GM10266 (cell line): ENCODE data around the gene PSMG1.

Source experiments
- DNase-seq: peaks from one replicate; pipeline ENCODE4 v3.0.0; 2012; ENCODE audit errors: extremely low spot score
- TF ChIP-seq, protein P1 (sequence below): IDR thresholded peaks from 2 replicates; pipeline ENCODE4 v1.5.1; 2012; ENCODE audit warnings: mild to moderate bottlenecking, low read depth; ENCODE audit not compliant: control insufficient read depth, insufficient read depth; ENCODE audit errors: missing control alignments

PSMG1 gene

DNA sequence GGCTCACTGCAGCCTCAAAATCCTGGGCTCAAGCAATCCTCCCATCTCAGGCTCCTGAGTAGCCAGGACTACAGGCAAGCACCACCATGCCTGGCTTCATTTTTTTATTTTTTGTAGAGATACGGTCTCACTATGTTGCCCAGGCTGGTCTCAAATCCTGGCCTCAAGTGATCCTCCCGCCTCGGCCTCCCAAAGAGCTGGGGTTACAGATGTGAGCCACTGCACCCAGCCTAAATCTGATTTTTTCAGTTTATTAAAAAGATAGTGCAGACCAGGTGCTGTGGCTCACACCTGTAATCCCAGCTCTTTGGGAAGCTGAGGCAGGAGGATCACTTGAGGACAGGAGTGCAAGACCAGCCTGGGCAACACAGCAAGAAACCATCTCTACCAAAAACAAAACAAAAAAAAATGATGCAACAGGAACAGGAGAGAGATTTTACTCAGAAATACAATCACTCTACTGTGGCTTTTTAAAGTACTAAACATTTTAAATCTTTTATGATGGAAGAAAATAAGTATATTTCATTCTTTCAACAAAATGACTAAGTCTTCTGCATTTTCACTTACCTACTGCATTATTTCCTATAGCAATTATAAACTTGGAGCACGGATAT is 1.9 kb downstream of the PSMG1 start:
- DNase-seq: no peak
- TF ChIP-seq, protein P1, sequence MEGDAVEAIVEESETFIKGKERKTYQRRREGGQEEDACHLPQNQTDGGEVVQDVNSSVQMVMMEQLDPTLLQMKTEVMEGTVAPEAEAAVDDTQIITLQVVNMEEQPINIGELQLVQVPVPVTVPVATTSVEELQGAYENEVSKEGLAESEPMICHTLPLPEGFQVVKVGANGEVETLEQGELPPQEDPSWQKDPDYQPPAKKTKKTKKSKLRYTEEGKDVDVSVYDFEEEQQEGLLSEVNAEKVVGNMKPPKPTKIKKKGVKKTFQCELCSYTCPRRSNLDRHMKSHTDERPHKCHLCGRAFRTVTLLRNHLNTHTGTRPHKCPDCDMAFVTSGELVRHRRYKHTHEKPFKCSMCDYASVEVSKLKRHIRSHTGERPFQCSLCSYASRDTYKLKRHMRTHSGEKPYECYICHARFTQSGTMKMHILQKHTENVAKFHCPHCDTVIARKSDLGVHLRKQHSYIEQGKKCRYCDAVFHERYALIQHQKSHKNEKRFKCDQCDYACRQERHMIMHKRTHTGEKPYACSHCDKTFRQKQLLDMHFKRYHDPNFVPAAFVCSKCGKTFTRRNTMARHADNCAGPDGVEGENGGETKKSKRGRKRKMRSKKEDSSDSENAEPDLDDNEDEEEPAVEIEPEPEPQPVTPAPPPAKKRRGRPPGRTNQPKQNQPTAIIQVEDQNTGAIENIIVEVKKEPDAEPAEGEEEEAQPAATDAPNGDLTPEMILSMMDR: no peak

DNA sequence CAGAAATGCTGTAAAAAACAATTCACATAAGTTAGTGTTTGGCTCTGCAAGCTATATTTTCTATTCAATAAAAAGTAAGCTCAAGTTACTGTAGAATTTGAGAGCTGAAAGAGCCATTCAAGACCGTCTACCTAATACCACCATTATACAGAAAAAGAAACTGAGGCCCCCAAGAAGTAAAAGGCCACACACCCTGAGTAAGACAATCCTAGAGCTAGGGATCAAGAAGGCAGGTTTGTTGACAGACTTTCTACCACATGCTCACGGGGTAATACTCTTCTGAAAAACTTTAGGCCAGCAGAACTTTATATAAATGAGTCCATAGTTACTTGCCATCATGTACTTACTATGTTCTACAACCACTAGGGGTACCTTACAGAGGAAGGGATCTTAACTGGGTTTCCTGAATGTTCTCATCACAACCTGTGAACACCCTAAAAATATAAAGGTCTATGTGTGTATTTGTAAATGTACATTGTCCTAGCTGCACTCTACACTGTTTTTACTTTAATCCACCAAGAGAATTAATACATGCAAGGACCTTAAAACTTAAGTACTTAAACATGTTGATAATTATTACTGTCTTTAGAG is 2.7 kb downstream of the PSMG1 start:
- DNase-seq: no peak

DNA sequence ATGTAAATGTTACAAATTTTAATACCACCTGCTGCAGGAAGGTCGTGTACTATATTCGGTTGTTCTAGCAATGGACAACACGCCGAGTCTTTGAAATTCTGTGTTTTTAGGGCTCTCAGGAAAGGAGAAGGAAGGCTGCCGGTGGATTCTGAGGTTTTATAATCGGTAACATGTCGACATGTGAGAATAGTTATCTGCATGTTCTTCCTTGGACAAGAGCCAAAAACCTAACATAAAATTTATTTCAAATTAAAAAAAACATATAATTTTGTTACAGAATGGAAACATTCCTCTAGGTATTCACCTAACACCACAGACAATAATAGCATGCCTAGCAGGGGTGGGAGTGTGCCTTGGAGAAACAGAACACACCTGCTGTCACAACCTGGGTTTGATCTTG is 4.8 kb downstream of the PSMG1 start:
- no peak for DNase-seq
- TF ChIP-seq, protein P1: no peak

More for the DNA sequence above, 2.7 kb downstream of the PSMG1 start:
- TF ChIP-seq, protein P1: no peak

DNA sequence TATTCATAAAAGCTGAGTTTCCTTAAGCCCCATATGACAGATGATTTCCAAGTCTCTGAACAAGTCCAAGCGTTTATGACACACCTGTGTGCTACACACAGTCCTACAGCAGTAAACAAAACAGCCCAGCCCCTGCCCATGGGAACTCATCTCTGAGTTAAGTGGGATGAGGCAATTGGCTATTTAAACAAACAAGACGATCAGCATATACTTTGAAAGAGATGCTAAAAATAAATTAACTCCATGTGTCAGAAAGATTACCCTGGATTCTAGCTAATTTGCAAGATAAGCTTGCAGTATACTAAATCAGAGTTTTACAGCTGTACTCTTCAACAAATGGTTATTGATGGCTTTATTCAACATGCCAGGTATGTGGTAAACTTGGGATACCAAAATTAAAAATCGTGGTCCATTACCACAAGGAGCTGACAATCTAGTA is 7.0 kb downstream of the PSMG1 start:
- DNase-seq: no peak
- TF ChIP-seq, protein P1: no peak

DNA sequence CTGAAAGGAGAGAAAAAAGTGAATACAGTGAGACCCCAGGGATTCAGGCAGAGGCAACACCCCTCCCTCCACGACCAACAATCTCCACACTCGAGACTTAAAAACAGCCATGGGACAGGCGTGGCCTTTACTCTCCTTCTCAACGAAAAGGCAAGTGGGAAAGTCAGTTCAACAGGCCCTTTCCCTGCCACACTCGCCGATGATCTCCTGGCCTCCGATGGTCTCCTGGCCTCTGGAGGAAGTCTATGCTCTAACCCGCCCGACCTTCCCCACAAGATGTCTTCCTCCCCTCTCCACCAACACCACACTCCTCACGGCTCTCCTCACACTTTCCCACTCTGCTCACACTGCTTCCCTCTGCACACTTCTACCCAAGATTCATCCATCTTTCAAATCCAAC is 7.6 kb downstream of the PSMG1 start:
- TF ChIP-seq, protein P1: no peak
- DNase-seq: no peak

DNA sequence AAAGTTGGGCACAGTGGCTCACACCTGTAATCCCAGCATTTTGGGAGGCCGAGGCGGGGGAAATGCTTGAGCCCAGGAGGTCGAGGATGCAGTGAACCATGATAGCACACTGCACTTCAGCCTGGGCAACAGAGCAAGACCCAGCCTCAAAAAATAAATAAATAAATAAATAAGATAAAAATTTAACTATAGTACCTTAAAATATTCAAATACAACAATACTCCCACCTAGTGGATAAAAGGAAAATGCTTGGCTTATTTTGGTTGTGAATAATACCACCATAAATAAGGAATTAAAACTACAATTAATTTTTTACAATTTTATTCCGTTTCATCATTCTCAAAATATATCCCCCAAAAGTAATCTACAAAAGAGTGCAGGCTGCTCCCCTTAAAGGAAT is 8.1 kb downstream of the PSMG1 start:
- no peak for DNase-seq
- TF ChIP-seq, protein P1: peak; percentile 17
